K562 (cell line): ENCODE measurements around the gene FILIP1L. TPM values are rescaled to one million over a fixed set of nuclear protein-coding genes. Genes with fewer than 3 reads are reported as not detected.

ENCODE experiments used
- CHCHD3 ChIP-seq: fragments of 250-450 bp; sonication (Bioruptor Pico); IDR thresholded peaks from 2 replicates; pipeline ENCODE4 v2.1.2; 2022; ENCODE audit warnings: mild to moderate bottlenecking
- DEAF1 ChIP-seq: fragments of 450-650 bp; formaldehyde crosslinking; IDR thresholded peaks from 2 replicates; pipeline ENCODE4 v1.4.0; 2020; ENCODE audit warnings: mild to moderate bottlenecking, moderate library complexity
- FOS ChIP-seq: IDR thresholded peaks from 3 replicates; pipeline ENCODE4 v1.6.1; 2011; ENCODE audit not compliant: insufficient read length; ENCODE audit errors: extremely low read depth
- HIVEP1 ChIP-seq: fragments of 250-450 bp; sonication (Bioruptor Pico); IDR thresholded peaks from 2 replicates; pipeline ENCODE4 v1.4.0; 2020; ENCODE audit warnings: mild to moderate bottlenecking
- MLLT1 ChIP-seq, 2 experiments: fragments of 450-650 bp; IDR thresholded peaks; 2 replicates each; pipeline ENCODE4 v1.6.1; 2016
- NFE2L1 ChIP-seq: fragments of 450-650 bp; IDR thresholded peaks from 2 replicates; pipeline ENCODE4 v1.6.1; 2016; ENCODE audit warnings: missing genetic modification characterization, low read depth, mild to moderate bottlenecking, missing compliant biosample characterization, moderate library complexity, borderline replicate concordance
- VEZF1 ChIP-seq: fragments of 200-800 bp; sonication (Bioruptor generic); IDR thresholded peaks from 2 replicates; pipeline ENCODE4 v1.6.1; 2017; ENCODE audit warnings: missing genetic modification characterization, missing compliant biosample characterization
- ZNF354B ChIP-seq: fragments of 250-450 bp; sonication (Bioruptor Pico); IDR thresholded peaks from 2 replicates; pipeline ENCODE4 v1.4.0; 2020
- ZNF407 ChIP-seq: fragments of 450-650 bp; IDR thresholded peaks from 2 replicates; pipeline ENCODE4 v1.6.1; 2016; ENCODE audit warnings: low read depth
- ZNF695 ChIP-seq: fragments of 450-650 bp; formaldehyde crosslinking; IDR thresholded peaks from 2 replicates; pipeline ENCODE4 v1.4.0; 2020; ENCODE audit warnings: mild to moderate bottlenecking, moderate library complexity
- ZNF830 ChIP-seq: fragments of 250-450 bp; sonication (Bioruptor Pico); IDR thresholded peaks from 2 replicates; pipeline ENCODE4 v1.5.0; 2021; ENCODE audit warnings: mild to moderate bottlenecking
- polyA plus RNA-seq, 8 experiments: library from polyadenylated mRNA; depleted of rRNA in 4 of 8; stranded (reverse) in 5 of 8; unstranded in 3 of 8; fragments of >200 nt; fragmentation: Nextera tagmentation in 2 of 8; fragmentation: Illumina TruSeq in 1 of 8; extraction: Ambion mirVana in 2 of 8; extraction: Trizol in 1 of 8; gene quantifications; 2 replicates each; pipeline versions ENCODE4 v1.2.1 to v1.2.3, GENCODE V29; 2011 to 2014; ENCODE audit warnings: inconsistent platforms in 1 of 8, missing spikeins in 1 of 8
- total RNA-seq, 7 experiments: library from RNA; depleted of rRNA in 6 of 7; stranded (reverse); fragments of >200 nt in 6 of 7; fragmentation: Illumina TruSeq in 2 of 7; extraction: Trizol in 2 of 7; gene quantifications; 2 replicates each; pipeline versions ENCODE4 v1.2.1 to v1.2.3, GENCODE V29; 2011 to 2021; ENCODE audit warnings: low replicate concordance in 1 of 7
- TF ChIP-seq, protein P1 (sequence below): sonication (generic); formaldehyde crosslinking; IDR thresholded peaks from 2 replicates; pipeline ENCODE4 v1.4.0; 2020; ENCODE audit warnings: mild to moderate bottlenecking, missing genetic modification reagents

Gene FILIP1L
- total and polyA plus RNA-seq, 9 of the 15 experiments (the other 6 are each of a cell fraction or from before 2014, with no cell fraction given) = 0.50 to 2.1 (median 1.1) TPM

GRCh38 chr3:99817437-99818240, 296.7 kb downstream of the FILIP1L start, which contains the start of gene CMSS1 (continued):
- TF ChIP-seq ZNF407 = 0 out of 2 replicates have a peak, but pooled peaks have one; percentile 26
- no peak for TF ChIP-seq MLLT1 (IDR thresholded peaks at IDR 0.05)
- no peak for TF ChIP-seq ZNF695
- no peak for TF ChIP-seq CHCHD3 (CRISPR knock-in tag)
- no peak for TF ChIP-seq NFE2L1 (tag)
- no peak for TF ChIP-seq ZNF354B (CRISPR knock-in tag)
- peak; percentile 78 for TF ChIP-seq VEZF1 (CRISPR knock-in tag)
- no peak for TF ChIP-seq ZNF830 (CRISPR knock-in tag)
- TF ChIP-seq DEAF1 (CRISPR knock-in tag) = no peak
- no peak for TF ChIP-seq HIVEP1 (CRISPR knock-in tag)
- TF ChIP-seq, protein P1, sequence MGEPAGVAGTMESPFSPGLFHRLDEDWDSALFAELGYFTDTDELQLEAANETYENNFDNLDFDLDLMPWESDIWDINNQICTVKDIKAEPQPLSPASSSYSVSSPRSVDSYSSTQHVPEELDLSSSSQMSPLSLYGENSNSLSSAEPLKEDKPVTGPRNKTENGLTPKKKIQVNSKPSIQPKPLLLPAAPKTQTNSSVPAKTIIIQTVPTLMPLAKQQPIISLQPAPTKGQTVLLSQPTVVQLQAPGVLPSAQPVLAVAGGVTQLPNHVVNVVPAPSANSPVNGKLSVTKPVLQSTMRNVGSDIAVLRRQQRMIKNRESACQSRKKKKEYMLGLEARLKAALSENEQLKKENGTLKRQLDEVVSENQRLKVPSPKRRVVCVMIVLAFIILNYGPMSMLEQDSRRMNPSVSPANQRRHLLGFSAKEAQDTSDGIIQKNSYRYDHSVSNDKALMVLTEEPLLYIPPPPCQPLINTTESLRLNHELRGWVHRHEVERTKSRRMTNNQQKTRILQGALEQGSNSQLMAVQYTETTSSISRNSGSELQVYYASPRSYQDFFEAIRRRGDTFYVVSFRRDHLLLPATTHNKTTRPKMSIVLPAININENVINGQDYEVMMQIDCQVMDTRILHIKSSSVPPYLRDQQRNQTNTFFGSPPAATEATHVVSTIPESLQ (CRISPR knock-in tag) = no peak
- TF ChIP-seq FOS = no peak
